Measurements from ENCODE around the gene SLC22A17.

Gene SLC22A17

GRCh38 chr14:23375527-23376251, 23.0 kb upstream of the SLC22A17 start:
- no peaks in the 10 kb centered on the region for H3K36me3 Mint-ChIP-seq
- no peak overlapping the region for H3K27ac Mint-ChIP-seq
- no peak overlapping the region for H3K4me3 Mint-ChIP-seq
- H3K27me3 Mint-ChIP-seq, result peaks cover under 1% of the 10 kb centered on the region
- no peaks in the 10 kb centered on the region for H3K9me3 Mint-ChIP-seq
- no peaks in the 10 kb centered on the region for H3K4me1 Mint-ChIP-seq

- H3K36me3 Mint-ChIP-seq, result no peaks in the 10 kb centered on the region
- H3K9me3 Mint-ChIP-seq, result no peaks in the 10 kb centered on the region
- H3K4me1 Mint-ChIP-seq, result no peaks in the 10 kb centered on the region
- no peak overlapping the region for H3K4me3 Mint-ChIP-seq
- H3K27me3 Mint-ChIP-seq, result peaks cover 2% of the 10 kb centered on the region
- no peak overlapping the region for H3K27ac Mint-ChIP-seq
Measured at GRCh38 chr14:23373041-23373440, 20.4 kb upstream of the SLC22A17 start.

- peaks cover 2% of the 10 kb centered on the region for H3K27me3 Mint-ChIP-seq
- no peaks in the 10 kb centered on the region for H3K4me1 Mint-ChIP-seq
- H3K9me3 Mint-ChIP-seq, result no peaks in the 10 kb centered on the region
- H3K27ac Mint-ChIP-seq, result no peak within 1 kb of the TSS
- no peak within 1 kb of the TSS for H3K4me3 Mint-ChIP-seq
- H3K36me3 Mint-ChIP-seq, result no peaks in the 10 kb centered on the region
Measured at GRCh38 chr14:23372509-23372908, 19.8 kb upstream of the SLC22A17 start, which contains the start of gene IL25. Gene IL25, plus strand, starts transcription at chr14:23372809.

GRCh38 chr14:23371865-23372264, 19.2 kb upstream of the SLC22A17 start:
- no peak overlapping the region for H3K4me3 Mint-ChIP-seq
- no peaks in the 10 kb centered on the region for H3K4me1 Mint-ChIP-seq
- H3K27ac Mint-ChIP-seq, result no peak overlapping the region
- H3K27me3 Mint-ChIP-seq, result peaks cover 7% of the 10 kb centered on the region
- H3K36me3 Mint-ChIP-seq, result no peaks in the 10 kb centered on the region
- H3K9me3 Mint-ChIP-seq, result no peaks in the 10 kb centered on the region

- no peaks in the 10 kb centered on the region for H3K36me3 Mint-ChIP-seq
- H3K27ac Mint-ChIP-seq, result no peak overlapping the region
- H3K9me3 Mint-ChIP-seq, result no peaks in the 10 kb centered on the region
- no peak overlapping the region for H3K4me3 Mint-ChIP-seq
- H3K27me3 Mint-ChIP-seq, result peaks cover 12% of the 10 kb centered on the region
- H3K4me1 Mint-ChIP-seq, result no peaks in the 10 kb centered on the region
Measured at GRCh38 chr14:23370221-23370620, 17.5 kb upstream of the SLC22A17 start.

- Mint-ChIP-seq H3K4me1 (no peaks in the 10 kb centered on the region), H3K4me3 (no peak overlapping the region), H3K27me3 (peaks cover 18% of the 10 kb centered on the region), H3K9me3 (no peaks in the 10 kb centered on the region), H3K27ac (no peak overlapping the region), H3K36me3 (no peaks in the 10 kb centered on the region)
Measured at GRCh38 chr14:23366426-23366921, 13.8 kb upstream of the SLC22A17 start.

GRCh38 chr14:23365732-23366425, 13.2 kb upstream of the SLC22A17 start:
- Mint-ChIP-seq H3K27ac (no peak overlapping the region), H3K4me3 (no peak overlapping the region), H3K4me1 (no peaks in the 10 kb centered on the region), H3K9me3 (no peaks in the 10 kb centered on the region), H3K27me3 (peaks cover 18% of the 10 kb centered on the region), H3K36me3 (no peaks in the 10 kb centered on the region)

- Mint-ChIP-seq H3K36me3 (no peaks in the 10 kb centered on the region), H3K4me1 (no peaks in the 10 kb centered on the region), H3K9me3 (no peaks in the 10 kb centered on the region), H3K4me3 (no peak within 1 kb of the TSS), H3K27me3 (peaks cover 18% of the 10 kb centered on the region), H3K27ac (no peak within 1 kb of the TSS)
Measured at GRCh38 chr14:23365036-23365731, 12.5 kb upstream of the SLC22A17 start, which contains the start of gene EFS. Gene EFS, minus strand, starts transcription at chr14:23365172. Its CDS starts 147 bp downstream, at chr14:23365025.

- no peaks in the 10 kb centered on the region for H3K36me3 Mint-ChIP-seq
- no peak overlapping the region for H3K27ac Mint-ChIP-seq
- no peaks in the 10 kb centered on the region for H3K4me1 Mint-ChIP-seq
- no peak overlapping the region for H3K4me3 Mint-ChIP-seq
- peaks cover 18% of the 10 kb centered on the region for H3K27me3 Mint-ChIP-seq
- H3K9me3 Mint-ChIP-seq, result no peaks in the 10 kb centered on the region
Measured at GRCh38 chr14:23364164-23365035, 11.7 kb upstream of the SLC22A17 start.

- H3K9me3 Mint-ChIP-seq, result no peaks in the 10 kb centered on the region
- no peak overlapping the region for H3K4me3 Mint-ChIP-seq
- H3K36me3 Mint-ChIP-seq, result no peaks in the 10 kb centered on the region
- H3K27ac Mint-ChIP-seq, result no peak overlapping the region
- peaks cover 15% of the 10 kb centered on the region for H3K27me3 Mint-ChIP-seq
- H3K4me1 Mint-ChIP-seq, result no peaks in the 10 kb centered on the region
Measured at GRCh38 chr14:23362200-23362599, 9.5 kb upstream of the SLC22A17 start.

GRCh38 chr14:23361763-23362162, 9.1 kb upstream of the SLC22A17 start:
- no peak overlapping the region for H3K27ac Mint-ChIP-seq
- no peaks in the 10 kb centered on the region for H3K4me1 Mint-ChIP-seq
- no peaks in the 10 kb centered on the region for H3K9me3 Mint-ChIP-seq
- peaks cover 10% of the 10 kb centered on the region for H3K27me3 Mint-ChIP-seq
- no peaks in the 10 kb centered on the region for H3K36me3 Mint-ChIP-seq
- no peak overlapping the region for H3K4me3 Mint-ChIP-seq

GRCh38 chr14:23361320-23361719, 8.6 kb upstream of the SLC22A17 start:
- H3K9me3 Mint-ChIP-seq, result no peaks in the 10 kb centered on the region
- H3K4me1 Mint-ChIP-seq, result no peaks in the 10 kb centered on the region
- H3K27ac Mint-ChIP-seq, result no peak overlapping the region
- no peaks in the 10 kb centered on the region for H3K36me3 Mint-ChIP-seq
- H3K27me3 Mint-ChIP-seq, result peaks cover 7% of the 10 kb centered on the region
- H3K4me3 Mint-ChIP-seq, result no peak overlapping the region

GRCh38 chr14:23360496-23360895, 7.8 kb upstream of the SLC22A17 start:
- H3K4me3 Mint-ChIP-seq, result no peak overlapping the region
- no peaks in the 10 kb centered on the region for H3K9me3 Mint-ChIP-seq
- no peak overlapping the region for H3K27ac Mint-ChIP-seq
- no peaks in the 10 kb centered on the region for H3K4me1 Mint-ChIP-seq
- no peaks in the 10 kb centered on the region for H3K36me3 Mint-ChIP-seq
- H3K27me3 Mint-ChIP-seq, result peaks cover 7% of the 10 kb centered on the region

GRCh38 chr14:23359722-23360447, 7.2 kb upstream of the SLC22A17 start:
- Mint-ChIP-seq H3K27me3 (peaks cover 7% of the 10 kb centered on the region), H3K4me3 (no peak overlapping the region), H3K27ac (no peak overlapping the region), H3K9me3 (no peaks in the 10 kb centered on the region), H3K4me1 (no peaks in the 10 kb centered on the region), H3K36me3 (no peaks in the 10 kb centered on the region)

Measured in activated naive CD4-positive, alpha-beta T cell treated with anti-CD3 and anti-CD28 coated beads, Interleukin-2, amount 50 U/mL, for 24 hours (primary cell).